DOHH2 (cell line): Measurements from ENCODE around the gene GDF10.

Source experiments
- CTCF ChIP-seq: fragments of 200-600 bp; sonication (generic); IDR thresholded peaks from one replicate; pipeline ENCODE4 v1.5.1; 2014; ENCODE audit warnings: antibody characterized with exemption, mild to moderate bottlenecking, low read depth, low read length; ENCODE audit not compliant: poor library complexity, severe bottlenecking
- EZH2phosphoT487 ChIP-seq: fragments of 200-600 bp; sonication (generic); IDR thresholded peaks from 2 replicates; pipeline ENCODE4 v1.6.1; 2017; ENCODE audit warnings: borderline replicate concordance, mild to moderate bottlenecking, antibody characterized with exemption, low read length, moderate library complexity, mixed read lengths

DNA sequence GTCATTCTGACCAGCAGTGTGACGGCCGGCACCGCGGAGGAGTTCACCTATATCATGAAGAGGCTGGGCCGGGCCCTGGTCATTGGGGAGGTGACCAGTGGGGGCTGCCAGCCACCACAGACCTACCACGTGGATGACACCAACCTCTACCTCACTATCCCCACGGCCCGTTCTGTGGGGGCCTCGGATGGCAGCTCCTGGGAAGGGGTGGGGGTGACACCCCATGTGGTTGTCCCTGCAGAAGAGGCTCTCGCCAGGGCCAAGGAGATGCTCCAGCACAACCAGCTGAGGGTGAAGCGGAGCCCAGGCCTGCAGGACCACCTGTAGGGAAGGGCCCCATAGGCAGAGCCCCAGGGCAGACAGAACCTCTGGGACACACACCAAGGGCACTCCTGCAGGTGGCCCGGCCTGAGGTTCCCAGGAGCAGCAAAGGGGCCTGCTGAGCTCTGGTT, 57.2 kb downstream of the GDF10 start:
- TF ChIP-seq CTCF (no peak), EZH2phosphoT487 (no peak)
